Kidney (tissue), 14 donors: Measurements from ENCODE around the gene SCAI. TPM values are rescaled to one million over a fixed set of nuclear protein-coding genes. Genes with fewer than 3 reads are reported as not detected.
"Not testable (repeated sequence)": the region's sequence is repeated elsewhere in the genome, so short reads cannot be mapped to it uniquely, and the experiment has no call there.

Source experiments
- DNase-seq, 5 donors: peaks; one replicate each; pipeline ENCODE4 v3.0.0-alpha.2; 2013 to 2020
- FAIRE-seq: peaks from 2 replicates; lab custom pipeline; 2012; peaks lifted over from hg19 to GRCh38; lab: Jason Lieb, UNC
- H3K27ac ChIP-seq, 2 donors: one replicate each; pipeline ENCODE4 v1.7.0; 2013; ENCODE audit warnings: low read depth in 2 of 2, low read length in 2 of 2, inconsistent platforms in 1 of 2
- H3K27me3 ChIP-seq: one replicate; pipeline ENCODE4 v1.7.1; 2013; ENCODE audit warnings: low read length, inconsistent platforms; ENCODE audit not compliant: control insufficient read depth, insufficient read depth
- H3K36me3 ChIP-seq, 3 donors: one replicate each; pipeline versions ENCODE4 v1.7.0 to v1.7.1; 2013; ENCODE audit warnings: low read length in 3 of 3, control low read depth in 1 of 3, inconsistent platforms in 1 of 3; ENCODE audit not compliant: insufficient read depth in 3 of 3, control insufficient read depth in 2 of 3
- H3K4me1 ChIP-seq, 3 donors: one replicate each; pipeline versions ENCODE4 v1.7.0 to v1.7.1; 2013; ENCODE audit warnings: low read length in 3 of 3, inconsistent platforms in 1 of 3, low read depth in 1 of 3; ENCODE audit not compliant: control insufficient read depth in 2 of 3, insufficient read depth in 2 of 3
- H3K4me3 ChIP-seq, 3 donors: one replicate each; pipeline versions ENCODE4 v1.7.0 to v1.8.1; 2013; ENCODE audit warnings: low read length in 3 of 3, control low read depth in 1 of 3, inconsistent platforms in 1 of 3
- H3K9ac ChIP-seq, 3 donors: one replicate each; pipeline versions ENCODE4 v1.7.0 to v1.7.1; 2013; ENCODE audit warnings: low read length in 3 of 3, control low read depth in 1 of 3, inconsistent platforms in 1 of 3
- H3K9me3 ChIP-seq, 3 donors: one replicate each; pipeline versions ENCODE4 v1.7.0 to v1.7.1; 2013; ENCODE audit warnings: low read length in 3 of 3, control low read depth in 1 of 3, inconsistent platforms in 1 of 3; ENCODE audit not compliant: control insufficient read depth in 2 of 3, insufficient read depth in 1 of 3
- intact Hi-C: fragments of 100-400 bp; cut with DNase I; formaldehyde crosslinking; loops from one replicate; pipeline ENCODE4 v1.11.1; 2022
- polyA plus RNA-seq: library from polyadenylated mRNA; stranded (reverse); fragments of 350-450 nt; fragmentation: Illumina TruSeq; extraction: RNeasy Lipid Tissue Mini Kit (QIAGEN cat#74804); gene quantifications from one replicate; pipeline ENCODE4 v1.2.3, GENCODE V29; 2014; ENCODE audit warnings: low read depth, low replicate concordance; ENCODE audit not compliant: insufficient read depth
- total RNA-seq: library from RNA; stranded (reverse); fragmentation: NEBNext Ultra II Directional; extraction: Animal tissue kit (Norgen Biotek cat#: 25700); gene quantifications from one replicate; pipeline ENCODE4 v1.2.1, GENCODE V29; 2021
- TF ChIP-seq, protein P1 (sequence below): IDR thresholded peaks from 3 replicates; pipeline ENCODE4 v1.5.1; 2012; ENCODE audit warnings: mild to moderate bottlenecking, moderate library complexity, borderline replicate concordance; ENCODE audit not compliant: insufficient read depth; ENCODE audit errors: extremely low read depth
- donor health status: control.
- donor health status: control.
- donor health status: control.
- donor health status: control.
- donor health status: control.
- donor health status: DM: yes; HTN: yes; CAD: no.
- donor health status: Normal renal cell carcinoma (clear cell type).

SCAI gene
- total and polyA plus RNA-seq, 2 donors from 2014 or later, result 1.4 to 6.9 TPM

DNA sequence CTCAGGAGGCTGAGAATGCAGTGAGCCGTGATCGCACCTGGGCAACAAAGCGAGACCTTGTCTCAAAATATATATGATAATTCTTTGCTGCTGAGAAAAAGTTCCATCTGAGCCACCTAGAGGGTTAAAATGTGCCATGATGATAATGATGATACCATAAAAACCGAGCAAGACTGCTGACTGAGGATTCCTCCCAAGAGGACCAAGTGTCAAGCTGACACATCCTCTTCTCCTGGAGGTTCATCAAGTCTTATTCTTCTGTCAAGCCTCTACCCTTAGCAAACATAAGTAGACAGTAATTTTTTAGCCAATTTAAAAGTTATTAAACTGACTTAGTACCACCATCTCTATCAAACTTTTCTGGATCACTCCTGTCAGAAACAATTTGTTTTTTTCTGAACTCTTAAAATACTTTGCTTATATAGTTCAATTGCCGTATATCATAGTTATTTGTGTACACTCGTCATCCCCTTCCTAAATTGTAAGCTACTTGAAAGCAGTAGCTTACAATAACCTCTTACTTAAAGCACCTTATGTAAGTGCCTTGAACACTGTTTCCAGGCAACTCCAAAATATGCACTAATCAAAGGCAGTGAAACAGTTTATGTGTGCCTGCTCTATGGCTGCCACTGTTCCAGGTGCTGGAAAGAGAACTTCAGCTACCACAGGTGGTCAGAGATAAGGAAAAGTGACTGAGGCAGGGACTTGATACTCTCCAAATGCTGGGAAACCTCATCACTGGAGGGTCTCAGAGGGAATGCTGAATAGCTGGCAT is 57.4 kb downstream of the SCAI start:
- no peak overlapping the region for H3K9ac ChIP-seq
- H3K27me3 ChIP-seq, result no peaks in the 10 kb centered on the region
- no peak overlapping the region for H3K4me3 ChIP-seq
- no peaks in the 10 kb centered on the region for H3K36me3 ChIP-seq
- no peak overlapping the region for H3K27ac ChIP-seq
- FAIRE-seq (no peak), DNase-seq (no peak)
- intact Hi-C loops, result no loop called here
- TF ChIP-seq, protein P1, sequence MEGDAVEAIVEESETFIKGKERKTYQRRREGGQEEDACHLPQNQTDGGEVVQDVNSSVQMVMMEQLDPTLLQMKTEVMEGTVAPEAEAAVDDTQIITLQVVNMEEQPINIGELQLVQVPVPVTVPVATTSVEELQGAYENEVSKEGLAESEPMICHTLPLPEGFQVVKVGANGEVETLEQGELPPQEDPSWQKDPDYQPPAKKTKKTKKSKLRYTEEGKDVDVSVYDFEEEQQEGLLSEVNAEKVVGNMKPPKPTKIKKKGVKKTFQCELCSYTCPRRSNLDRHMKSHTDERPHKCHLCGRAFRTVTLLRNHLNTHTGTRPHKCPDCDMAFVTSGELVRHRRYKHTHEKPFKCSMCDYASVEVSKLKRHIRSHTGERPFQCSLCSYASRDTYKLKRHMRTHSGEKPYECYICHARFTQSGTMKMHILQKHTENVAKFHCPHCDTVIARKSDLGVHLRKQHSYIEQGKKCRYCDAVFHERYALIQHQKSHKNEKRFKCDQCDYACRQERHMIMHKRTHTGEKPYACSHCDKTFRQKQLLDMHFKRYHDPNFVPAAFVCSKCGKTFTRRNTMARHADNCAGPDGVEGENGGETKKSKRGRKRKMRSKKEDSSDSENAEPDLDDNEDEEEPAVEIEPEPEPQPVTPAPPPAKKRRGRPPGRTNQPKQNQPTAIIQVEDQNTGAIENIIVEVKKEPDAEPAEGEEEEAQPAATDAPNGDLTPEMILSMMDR, result no peak
- no peaks in the 10 kb centered on the region for H3K9me3 ChIP-seq
- no peaks in the 10 kb centered on the region for H3K4me1 ChIP-seq

DNA sequence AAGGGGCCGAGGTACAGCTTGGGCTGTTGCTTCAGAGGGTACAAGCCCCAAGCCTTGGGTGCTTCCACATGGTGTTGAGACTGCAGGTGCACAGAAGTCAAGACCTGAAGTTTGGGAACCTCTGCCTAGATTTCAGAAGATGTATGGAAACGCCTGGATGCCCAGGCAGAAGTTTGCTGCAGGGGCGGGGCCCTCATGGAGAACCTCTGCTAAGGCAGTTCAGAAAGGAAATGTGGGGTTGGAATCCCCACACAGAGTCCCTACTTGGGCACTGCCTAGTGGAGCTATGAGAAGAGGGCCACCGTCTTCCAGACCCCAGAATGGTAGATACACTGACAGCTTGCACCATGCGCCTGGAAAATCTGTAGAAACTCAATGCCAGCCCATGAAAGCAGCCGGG is 61.1 kb downstream of the SCAI start:
- intact Hi-C loops, result not testable (repeated sequence)

DNA sequence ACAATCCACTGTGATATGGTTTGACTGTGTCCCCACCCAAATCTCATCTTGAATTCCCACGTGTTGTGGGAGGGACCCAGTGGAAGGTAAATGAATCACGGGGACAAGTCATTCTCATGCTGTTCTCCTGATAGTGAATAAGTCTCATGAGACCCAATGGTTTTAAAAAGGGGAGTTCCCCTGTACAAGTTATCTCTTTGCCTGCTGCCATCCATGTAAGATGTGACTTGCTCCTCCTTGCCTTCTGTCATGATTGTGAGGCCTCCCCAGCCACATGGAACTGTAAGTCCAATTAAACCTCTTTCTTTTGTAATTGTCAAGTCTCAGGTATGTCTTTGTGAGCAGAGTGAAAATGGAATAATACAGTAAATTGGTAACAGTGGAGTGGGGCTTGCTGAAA is 62.5 kb downstream of the SCAI start:
- H3K27me3 ChIP-seq, H3K36me3 ChIP-seq, intact Hi-C loops, DNase-seq, FAIRE-seq, H3K4me1 ChIP-seq, H3K4me3 ChIP-seq, H3K27ac ChIP-seq, H3K9me3 ChIP-seq, H3K9ac ChIP-seq: not testable (repeated sequence)

More for the DNA sequence above, 61.1 kb downstream of the SCAI start:
- H3K36me3 ChIP-seq, H3K27me3 ChIP-seq, H3K9ac ChIP-seq, H3K4me1 ChIP-seq, H3K4me3 ChIP-seq, H3K27ac ChIP-seq, FAIRE-seq, DNase-seq, H3K9me3 ChIP-seq: not testable (repeated sequence)

DNA sequence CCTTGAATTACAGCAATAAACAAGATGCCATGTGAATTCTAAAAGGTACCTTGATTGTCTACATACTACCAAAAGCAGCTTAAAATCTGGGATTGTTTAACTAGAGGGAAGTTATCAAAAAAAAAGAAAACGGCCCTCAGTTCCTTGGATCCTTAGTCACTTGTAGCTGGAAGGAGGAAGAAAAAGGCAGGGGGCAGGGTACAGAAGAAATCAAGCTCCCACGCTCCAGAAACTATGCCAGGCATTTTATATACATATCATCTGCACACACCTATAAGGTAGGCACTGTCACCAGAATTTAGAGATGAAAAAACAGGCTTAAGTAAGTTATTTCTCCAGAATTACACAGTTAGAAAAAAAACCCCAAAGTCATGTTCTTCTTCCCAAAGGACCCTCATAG is 63.4 kb downstream of the SCAI start:
- no peaks in the 10 kb centered on the region for H3K36me3 ChIP-seq
- no peak overlapping the region for H3K9ac ChIP-seq
- no peaks in the 10 kb centered on the region for H3K4me1 ChIP-seq
- no peaks in the 10 kb centered on the region for H3K27me3 ChIP-seq
- no peak overlapping the region for H3K27ac ChIP-seq
- no peak overlapping the region for H3K4me3 ChIP-seq
- intact Hi-C loops, result no loop called here
- TF ChIP-seq, protein P1, result no peak
- no peak for DNase-seq
- no peaks in the 10 kb centered on the region for H3K9me3 ChIP-seq
- no peak for FAIRE-seq
